GM18507 (cell line): ENCODE measurements around the gene USP22.

Experiments used
- DNase-seq: peaks from one replicate; pipeline ENCODE4 v3.0.0; 2011; ENCODE audit warnings: low read depth; ENCODE audit not compliant: insufficient read length; ENCODE audit errors: extremely low spot score
- FAIRE-seq: peaks from 2 replicates; lab custom pipeline; 2011; peaks lifted over from hg19 to GRCh38; lab: Jason Lieb, UNC

The USP22 gene

GRCh38 chr17:21005803-21006202 is 37.0 kb downstream of the USP22 start:
- no peak for DNase-seq
- no peak for FAIRE-seq

GRCh38 chr17:21005367-21005766 is 37.4 kb downstream of the USP22 start:
- DNase-seq (no peak), FAIRE-seq (no peak)

GRCh38 chr17:21004016-21004930 is 38.5 kb downstream of the USP22 start:
- DNase-seq (no peak), FAIRE-seq (no peak)

GRCh38 chr17:21003007-21003621 is 39.7 kb downstream of the USP22 start:
- DNase-seq = no peak
- FAIRE-seq = no peak

- no peak for DNase-seq
- no peak for FAIRE-seq
These were observed 40.4 kb downstream of the USP22 start for GRCh38 chr17:21002309-21003006.

- no peak for DNase-seq
- no peak for FAIRE-seq
These were observed 41.0 kb downstream of the USP22 start for GRCh38 chr17:21001813-21002221.

GRCh38 chr17:21001111-21001812 is 41.5 kb downstream of the USP22 start:
- no peak for FAIRE-seq

GRCh38 chr17:20999841-21000532 is 42.8 kb downstream of the USP22 start:
- DNase-seq = no peak
- no peak for FAIRE-seq

More at GRCh38 chr17:21001111-21001812, 41.5 kb downstream of the USP22 start:
- no peak for DNase-seq

- DNase-seq = no peak
These were observed 43.7 kb downstream of the USP22 start for GRCh38 chr17:20999044-20999573.

GRCh38 chr17:20998571-20999043 is 44.2 kb downstream of the USP22 start:
- FAIRE-seq = no peak

More at GRCh38 chr17:20999044-20999573, 43.7 kb downstream of the USP22 start:
- FAIRE-seq = no peak

GRCh38 chr17:20997711-20998570 is 44.9 kb downstream of the USP22 start:
- DNase-seq = no peak
- no peak for FAIRE-seq

More at GRCh38 chr17:20998571-20999043, 44.2 kb downstream of the USP22 start:
- no peak for DNase-seq

- DNase-seq = no peak
- no peak for FAIRE-seq
These were observed 45.8 kb downstream of the USP22 start for GRCh38 chr17:20996724-20997615.

GRCh38 chr17:20995873-20996723 is 46.7 kb downstream of the USP22 start:
- FAIRE-seq = no peak
- no peak for DNase-seq

- no peak for DNase-seq
- no peak for FAIRE-seq
These were observed 47.5 kb downstream of the USP22 start for GRCh38 chr17:20995164-20995872.

GRCh38 chr17:20994779-20995149 is 48.0 kb downstream of the USP22 start:
- FAIRE-seq (no peak), DNase-seq (no peak)
